ENCODE measurements around the gene CPSF4L.
"Not testable (repeated sequence)": the region's sequence is repeated elsewhere in the genome, so short reads cannot be mapped to it uniquely, and the experiment has no call there.

Gene CPSF4L

GRCh38 chr17:73261617-73261951, at the start of gene CPSF4L:
Gene CPSF4L, minus strand, starts transcription at chr17:73261880. Its CDS starts 62 bp downstream, at chr17:73261818.
- peak; percentile 11 for DNase-seq (ENCODE audit: low read depth, low spot score)

- DNase-seq (ENCODE audit: low read depth, low spot score): peak; percentile 49
Observed at GRCh38 chr17:73311428-73311780, 49.7 kb upstream of the CPSF4L start.

- peak; percentile 66 for DNase-seq (ENCODE audit: low read depth, low spot score)
Observed at GRCh38 chr17:73309727-73310596, 48.3 kb upstream of the CPSF4L start.

- DNase-seq (ENCODE audit: low read depth, low spot score): not testable (repeated sequence)
Observed at GRCh38 chr17:73308959-73309358, 47.3 kb upstream of the CPSF4L start.

- peak; percentile 85 for DNase-seq (ENCODE audit: low read depth, low spot score)
Observed at GRCh38 chr17:73308017-73308823, 46.5 kb upstream of the CPSF4L start.

- no peak for DNase-seq (ENCODE audit: low read depth, low spot score)
Observed at GRCh38 chr17:73307130-73307529, 45.5 kb upstream of the CPSF4L start.

- peak; percentile 68 for DNase-seq (ENCODE audit: low read depth, low spot score)
Observed at GRCh38 chr17:73305845-73306836, 44.5 kb upstream of the CPSF4L start.

GRCh38 chr17:73304971-73305812, 43.5 kb upstream of the CPSF4L start:
- DNase-seq (ENCODE audit: low read depth, low spot score): peak; percentile 80

- no peak for DNase-seq (ENCODE audit: low read depth, low spot score)
Observed at GRCh38 chr17:73304438-73304837, 42.8 kb upstream of the CPSF4L start.

- no peak for DNase-seq (ENCODE audit: low read depth, low spot score)
Observed at GRCh38 chr17:73302189-73302588, 40.5 kb upstream of the CPSF4L start.

- no peak for DNase-seq (ENCODE audit: low read depth, low spot score)
Observed at GRCh38 chr17:73301369-73301768, 39.7 kb upstream of the CPSF4L start.

GRCh38 chr17:73300392-73300791, 38.7 kb upstream of the CPSF4L start:
- DNase-seq (ENCODE audit: low read depth, low spot score): no peak

GRCh38 chr17:73297934-73298861, 36.5 kb upstream of the CPSF4L start:
- no peak for DNase-seq (ENCODE audit: low read depth, low spot score)

GRCh38 chr17:73293480-73293911, 31.8 kb upstream of the CPSF4L start:
- DNase-seq (ENCODE audit: low read depth, low spot score): no peak

GRCh38 chr17:73293031-73293430, 31.4 kb upstream of the CPSF4L start:
- no peak for DNase-seq (ENCODE audit: low read depth, low spot score)

- no peak for DNase-seq (ENCODE audit: low read depth, low spot score)
Observed at GRCh38 chr17:73292031-73292531, 30.4 kb upstream of the CPSF4L start.

GRCh38 chr17:73291260-73291801, 29.7 kb upstream of the CPSF4L start:
- no peak for DNase-seq (ENCODE audit: low read depth, low spot score)

- no peak for DNase-seq (ENCODE audit: low read depth, low spot score)
Observed at GRCh38 chr17:73290399-73291259, 28.9 kb upstream of the CPSF4L start.
